ENCODE measurements around the gene QRICH2.
"Not testable (repeated sequence)": the region's sequence is repeated elsewhere in the genome, so short reads cannot be mapped to it uniquely, and the experiment has no call there.

QRICH2 gene

DNA sequence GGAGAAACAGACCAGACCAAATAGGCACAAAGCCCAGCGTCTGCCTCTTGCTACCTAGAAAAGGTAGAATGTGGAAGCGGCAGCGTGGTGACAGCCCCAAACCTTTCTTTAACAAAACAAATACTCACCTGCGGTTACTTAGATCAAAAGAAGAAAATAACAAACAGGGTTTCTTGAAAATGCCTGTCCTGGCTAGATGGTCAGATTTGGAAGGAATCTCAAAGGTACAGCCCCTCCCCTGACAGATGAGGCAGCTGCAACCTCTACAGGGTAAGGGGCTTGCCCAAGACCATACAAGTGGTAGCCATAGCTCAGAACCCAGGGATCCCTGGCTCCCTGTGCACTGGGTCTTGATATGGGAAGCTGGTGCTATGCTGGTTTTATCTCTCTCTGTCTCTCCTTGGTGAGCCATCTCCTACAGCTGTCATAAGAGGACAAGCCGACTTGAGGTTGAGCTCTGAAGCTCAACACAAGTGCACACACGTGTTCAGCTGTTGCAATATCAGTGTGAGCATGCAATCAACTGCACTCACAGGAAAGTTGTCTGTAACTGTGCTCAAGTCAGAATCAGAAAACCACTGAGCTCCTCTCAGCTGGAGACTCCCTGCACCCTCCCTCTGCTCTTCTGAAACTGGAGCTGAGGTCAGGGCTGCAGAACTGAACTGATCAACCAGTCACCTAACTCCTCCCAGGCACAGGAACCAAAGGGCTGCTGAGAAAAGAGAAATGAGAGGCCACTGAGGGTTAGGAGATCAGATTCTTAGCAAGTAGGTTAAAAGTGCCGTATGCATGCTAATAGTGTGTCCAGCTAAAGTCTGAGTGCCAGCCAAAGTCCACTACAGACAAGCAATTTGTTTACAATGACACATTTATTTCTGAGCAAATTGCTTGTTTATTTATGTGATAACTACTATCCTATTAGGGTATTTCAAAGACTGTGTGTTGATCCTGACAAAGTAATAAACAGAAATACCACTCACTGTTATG is 61.7 kb downstream of the QRICH2 start:
- no peak for DNase-seq (ENCODE audit: low read depth)

DNA sequence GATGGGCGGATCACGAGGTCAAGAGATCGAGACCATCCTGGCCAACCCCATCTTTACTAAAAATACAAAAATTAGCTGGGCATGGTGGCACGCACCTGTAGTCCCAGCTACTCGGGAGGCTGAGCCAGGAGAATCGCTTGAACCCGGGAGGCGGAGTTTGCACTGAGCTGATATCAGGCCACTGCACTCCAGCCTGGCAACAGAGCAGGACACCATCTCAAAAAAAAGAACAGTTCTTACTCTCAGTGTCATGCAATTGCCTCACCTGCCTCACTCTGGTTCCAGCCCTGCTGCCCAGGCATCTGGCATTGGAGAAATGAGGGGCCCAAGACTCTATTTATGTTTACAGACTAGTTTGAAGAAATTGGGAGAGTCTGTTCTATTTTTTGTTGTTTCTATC is 63.4 kb downstream of the QRICH2 start:
- DNase-seq (ENCODE audit: low read depth) = not testable (repeated sequence)

DNA sequence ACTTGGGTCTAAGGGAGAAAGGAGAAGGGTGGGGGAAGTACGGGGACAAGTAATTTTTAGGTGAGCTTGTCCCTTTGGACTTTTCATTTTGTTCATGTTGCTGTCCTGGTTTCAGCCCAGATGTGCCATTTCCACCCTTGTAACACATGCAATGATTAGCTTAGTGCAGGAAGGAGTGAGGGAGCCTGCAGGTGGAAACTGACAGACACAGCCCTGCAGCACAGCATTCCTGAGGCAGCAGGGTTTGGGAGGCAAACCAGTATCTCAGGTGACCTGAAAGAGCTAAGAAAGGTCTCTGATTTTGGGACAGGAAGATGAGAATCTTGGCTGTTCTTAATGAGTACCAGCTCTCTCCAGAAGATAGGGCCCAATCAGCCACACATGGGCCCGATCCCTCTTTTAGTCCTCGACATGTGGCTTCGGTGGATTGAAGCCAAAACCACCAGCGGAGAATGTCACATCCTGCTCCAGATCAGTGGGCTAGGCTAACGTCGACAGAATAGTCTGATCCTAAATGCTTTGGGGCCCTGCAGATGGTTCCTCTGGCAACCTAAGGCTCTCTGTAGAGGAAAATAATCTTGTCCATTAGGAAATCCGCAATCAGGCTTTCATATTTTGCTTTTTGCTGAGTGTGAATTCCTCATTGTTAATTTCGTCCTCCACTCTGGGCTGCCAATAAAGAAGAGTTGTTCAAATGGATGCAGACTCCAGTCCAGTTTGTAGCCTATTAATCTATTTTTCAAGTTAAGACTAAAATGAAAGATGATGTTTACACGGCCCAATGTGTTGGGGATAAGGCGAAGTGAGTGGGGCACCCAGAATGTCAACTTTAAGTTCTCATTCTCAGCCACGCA is 64.0 kb downstream of the QRICH2 start:
- peak; percentile 54 for DNase-seq (ENCODE audit: low read depth)

DNA sequence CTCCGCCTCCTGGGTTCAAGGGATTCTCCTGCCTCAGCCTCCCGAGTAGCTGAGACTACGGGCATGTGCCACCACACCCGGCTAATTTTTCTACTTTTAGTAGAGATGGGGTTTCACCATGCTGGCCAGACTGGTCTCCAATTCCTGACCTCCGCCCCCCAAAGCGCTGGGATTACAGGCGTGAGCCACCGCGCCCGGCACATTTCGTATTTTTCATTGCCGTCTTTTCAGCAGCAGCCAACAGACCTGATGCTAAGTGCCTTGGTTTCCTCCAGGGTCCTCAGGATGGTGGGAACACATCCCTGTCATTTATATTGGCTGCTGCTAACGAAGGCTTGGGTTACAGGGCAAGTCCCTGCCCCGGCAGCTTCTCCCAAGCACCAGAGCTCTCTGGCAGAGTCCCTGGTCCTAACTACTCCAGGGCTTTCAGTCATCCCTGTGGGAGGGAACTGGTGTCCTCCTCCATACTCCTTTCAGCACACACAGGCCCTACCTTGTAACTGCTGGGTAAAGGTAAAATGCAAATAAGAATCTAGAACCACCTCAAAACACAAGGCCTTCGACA is 66.3 kb downstream of the QRICH2 start:
- DNase-seq (ENCODE audit: low read depth) = no peak

DNA sequence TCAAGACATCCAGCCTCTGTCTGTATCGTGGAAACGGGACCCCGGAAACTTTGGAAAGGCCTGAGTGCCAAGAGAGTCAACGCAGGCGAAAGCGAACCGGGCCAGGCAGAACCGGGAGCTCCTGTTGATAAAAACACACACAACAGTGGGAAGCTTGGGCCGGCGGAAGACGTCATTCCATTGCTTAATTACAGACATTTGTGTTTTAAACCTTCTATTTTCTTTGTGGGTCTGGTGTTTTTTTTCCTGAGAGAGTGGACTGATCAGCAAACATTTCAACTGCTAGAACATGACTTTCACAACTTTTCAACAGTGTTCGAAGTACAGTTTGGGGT is 66.9 kb downstream of the QRICH2 start:
- DNase-seq (ENCODE audit: low read depth) = no peak

DNA sequence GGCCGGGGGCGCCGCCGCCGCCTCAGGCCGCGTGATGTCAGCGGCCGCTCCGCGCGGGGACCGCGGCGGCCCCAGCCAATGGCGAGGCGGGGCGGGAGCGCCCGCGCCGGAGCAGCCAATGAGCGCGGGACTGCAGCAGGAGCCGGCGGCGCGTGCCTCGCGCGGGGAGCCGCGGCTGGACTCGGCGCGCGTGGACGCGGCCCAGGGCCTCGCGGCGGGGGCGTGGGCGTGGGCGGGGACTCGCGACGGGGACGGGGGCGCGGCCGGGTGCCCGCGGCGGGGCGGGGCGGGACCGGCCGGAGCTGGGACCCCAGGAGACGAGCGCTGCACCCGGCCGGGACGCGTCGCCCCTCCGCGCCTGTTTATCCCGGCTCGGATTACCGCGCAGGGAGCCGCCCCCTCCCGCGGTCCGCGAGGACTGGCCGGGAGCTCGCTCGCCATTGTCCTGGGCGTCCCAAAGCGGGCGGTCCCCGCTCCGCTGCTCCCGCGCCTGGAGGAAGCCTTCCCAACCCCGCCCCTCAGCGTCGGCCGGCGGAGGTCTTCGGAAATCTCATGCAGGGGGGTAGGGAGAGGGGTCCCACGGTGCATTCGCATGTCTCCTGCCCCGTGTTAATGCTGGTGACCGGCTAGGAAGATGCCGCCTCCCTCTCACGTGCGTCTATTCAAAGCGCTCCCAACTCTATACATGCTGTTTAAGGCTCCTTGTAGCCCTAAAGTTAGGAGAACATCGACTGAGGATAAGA is 67.4 kb downstream of the QRICH2 start, which contains the start of gene RNF157:
Gene RNF157 (minus strand): TSS at position 33 of the 743 bp plus-strand sequence. CDS start 253 bp downstream, outside the sequence.
- peak; percentile 62 for DNase-seq (ENCODE audit: low read depth)

DNA sequence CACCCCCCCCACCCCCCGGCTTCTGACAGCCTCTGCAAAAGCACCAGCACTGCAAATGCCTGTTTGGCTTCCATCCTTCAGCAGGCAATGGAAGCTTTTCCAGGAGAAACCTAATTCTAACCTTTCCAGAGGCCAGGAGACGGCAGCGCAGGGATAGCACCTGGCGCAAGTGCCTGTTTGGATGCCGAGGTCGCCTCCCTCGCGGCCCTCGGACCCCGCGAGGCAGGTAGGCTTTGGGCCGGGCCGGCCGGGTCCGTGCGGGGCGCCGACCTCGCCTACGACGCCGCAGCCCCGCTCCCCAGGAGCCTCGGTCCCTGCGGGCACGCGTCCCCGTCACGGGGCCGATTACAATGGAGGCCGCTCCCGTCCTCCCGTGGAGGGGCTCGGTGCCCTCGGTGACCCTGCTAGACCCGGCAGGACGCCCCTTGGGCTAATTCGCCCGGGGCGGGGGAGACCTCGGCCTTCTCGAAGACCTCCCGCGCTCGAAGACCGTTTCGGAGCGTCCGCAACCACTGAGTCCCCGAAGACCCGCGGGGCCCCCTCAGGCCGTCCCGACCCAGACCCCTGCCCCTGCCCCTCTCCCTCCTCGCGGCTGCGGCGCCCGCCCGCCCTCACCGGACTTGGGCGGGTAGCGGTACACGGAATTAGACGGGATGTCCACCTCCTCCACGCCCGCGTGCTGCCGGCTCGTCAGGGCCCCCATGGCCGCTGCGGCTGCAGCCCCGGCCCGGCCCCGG is 68.4 kb downstream of the QRICH2 start:
- no peak for DNase-seq (ENCODE audit: low read depth)

DNA sequence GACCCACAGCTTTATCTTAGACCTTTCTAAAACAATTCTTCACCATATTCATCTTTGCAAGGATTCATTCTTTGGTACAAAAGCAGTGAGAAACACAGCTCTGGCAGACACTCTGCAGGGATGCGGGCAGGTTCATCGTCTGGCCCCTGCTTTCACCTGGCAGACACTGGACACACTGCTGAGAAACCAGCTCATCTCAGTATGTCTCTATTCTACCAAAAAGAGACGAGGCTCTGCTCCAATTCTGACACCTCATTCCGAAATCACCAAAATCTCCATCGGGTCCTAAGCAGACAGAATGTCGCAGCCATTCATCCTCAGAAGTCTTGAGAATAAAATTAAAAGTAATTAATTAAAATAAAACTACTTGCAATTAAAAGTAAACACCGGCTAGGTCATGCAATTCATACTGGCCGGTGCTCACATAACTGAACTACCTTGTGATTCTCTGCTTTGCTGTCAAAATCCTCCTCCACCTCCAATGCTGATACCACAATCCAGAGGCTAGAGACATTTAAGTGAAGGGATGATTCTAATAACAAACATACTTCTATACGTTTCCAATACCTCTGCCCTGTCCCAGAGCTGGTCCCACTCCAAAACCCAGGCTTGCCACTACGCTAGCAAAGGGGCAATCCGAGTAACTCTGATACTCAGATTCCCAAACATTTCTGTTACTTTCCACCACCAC is 69.1 kb downstream of the QRICH2 start:
- no peak for DNase-seq (ENCODE audit: low read depth)

DNA sequence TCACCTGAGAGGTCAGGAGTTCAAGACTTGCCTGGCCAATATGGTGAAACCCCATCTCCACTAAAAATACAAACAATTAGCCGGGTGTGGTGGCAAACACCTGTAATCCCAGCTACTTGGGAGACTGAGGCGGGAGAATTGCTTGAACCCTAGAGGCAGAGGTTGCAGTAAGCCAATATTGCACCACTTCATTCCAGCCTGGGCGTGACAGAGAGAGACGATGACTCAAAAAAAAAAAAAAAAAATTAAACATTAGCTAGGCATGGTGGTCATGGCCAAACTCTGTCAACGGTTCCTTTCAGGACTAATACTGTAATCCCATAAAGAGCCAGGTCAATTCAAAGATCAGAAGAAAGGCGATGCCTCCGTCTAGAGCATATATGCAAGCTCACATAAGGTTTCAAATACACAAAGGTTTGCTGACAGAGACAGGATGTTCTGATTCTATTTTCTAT is 70.2 kb downstream of the QRICH2 start:
- DNase-seq (ENCODE audit: low read depth) = no peak

DNA sequence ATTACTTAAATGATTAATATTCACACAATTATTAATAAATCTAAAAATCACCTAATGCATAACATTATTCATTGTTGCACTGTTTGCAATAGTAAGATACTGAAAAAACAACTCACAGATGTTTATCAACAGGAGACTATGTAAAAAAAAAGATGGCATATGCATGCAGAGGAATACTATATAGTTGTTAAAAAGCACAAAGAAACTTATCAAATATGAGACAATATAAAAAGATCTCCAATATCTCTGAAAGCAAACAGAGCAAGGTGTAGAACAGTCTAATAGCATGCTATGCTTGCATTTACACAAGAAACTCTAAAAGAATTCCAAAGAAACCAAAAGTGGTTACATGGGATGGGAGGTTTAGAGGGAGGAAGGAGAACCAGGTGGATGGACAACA is 71.5 kb downstream of the QRICH2 start:
- DNase-seq (ENCODE audit: low read depth) = no peak

DNA sequence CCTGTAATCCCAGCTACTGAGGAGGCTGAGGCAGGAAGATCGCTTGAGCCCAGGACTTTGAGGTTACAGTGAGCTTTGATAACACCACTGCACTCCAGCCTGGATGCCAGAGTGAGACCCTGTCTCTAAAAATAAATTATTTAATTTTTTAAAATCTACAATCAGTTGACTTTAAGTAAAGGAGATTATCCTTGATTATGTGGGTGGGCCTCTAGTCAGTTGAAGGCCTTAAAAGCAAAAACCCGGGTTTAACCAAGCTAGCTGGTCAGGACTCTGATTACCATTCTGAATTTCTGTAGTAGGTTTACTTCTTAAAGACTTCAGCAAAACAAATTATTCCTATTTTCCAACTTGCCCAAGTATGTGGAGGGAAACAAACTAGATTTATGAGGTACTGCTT is 72.2 kb downstream of the QRICH2 start:
- no peak for DNase-seq (ENCODE audit: low read depth)

DNA sequence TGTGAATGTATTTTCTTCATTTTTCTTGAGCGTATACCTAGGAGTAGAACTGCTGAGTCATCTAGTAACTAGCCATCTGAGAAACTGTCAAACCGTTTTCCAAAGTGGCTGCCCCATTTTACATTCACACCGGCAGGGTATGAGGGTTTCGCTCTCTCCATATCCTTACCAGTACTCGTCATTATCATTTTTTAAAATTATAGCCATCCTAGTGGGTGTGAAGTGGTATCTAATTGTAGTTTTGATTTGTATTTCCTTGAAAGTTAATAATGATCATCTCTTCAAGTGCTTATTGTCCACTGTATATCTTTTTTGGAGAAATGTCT is 73.8 kb downstream of the QRICH2 start:
- no peak for DNase-seq (ENCODE audit: low read depth)

DNA sequence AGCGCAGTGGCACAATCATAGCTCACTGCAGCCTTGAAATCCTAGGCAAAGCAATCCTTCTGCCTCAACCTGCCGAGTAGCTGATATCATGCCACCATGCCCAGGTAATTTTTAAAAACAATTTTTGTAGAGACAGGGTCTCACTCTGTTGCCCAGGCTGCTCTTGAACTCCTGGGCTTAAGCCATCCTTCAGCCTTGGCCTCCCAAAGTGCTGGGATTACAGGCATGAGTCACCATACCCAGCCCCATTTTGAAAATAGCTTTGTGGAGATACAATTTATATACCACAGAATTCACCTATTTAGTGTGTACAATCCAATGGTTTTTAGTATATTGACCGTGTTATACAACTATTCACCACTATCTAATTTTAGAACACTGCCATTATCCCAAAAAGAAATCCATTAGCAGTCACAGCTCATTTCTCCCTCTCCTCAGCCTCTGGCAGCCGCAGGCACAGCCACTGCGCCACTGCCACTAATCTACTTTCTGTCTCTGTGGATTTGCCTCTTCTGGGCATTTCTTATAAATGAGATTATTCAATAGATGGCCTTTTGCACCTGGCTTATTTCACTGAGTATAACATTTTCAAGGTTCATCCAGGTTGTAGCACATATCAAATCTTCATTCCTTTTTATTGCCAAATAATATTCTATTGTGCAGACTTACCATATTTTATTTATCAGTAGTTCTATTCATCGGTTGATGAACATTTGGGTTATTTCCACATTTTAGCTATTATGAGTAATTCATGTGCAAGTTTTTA is 74.3 kb downstream of the QRICH2 start:
- no peak for DNase-seq (ENCODE audit: low read depth)

DNA sequence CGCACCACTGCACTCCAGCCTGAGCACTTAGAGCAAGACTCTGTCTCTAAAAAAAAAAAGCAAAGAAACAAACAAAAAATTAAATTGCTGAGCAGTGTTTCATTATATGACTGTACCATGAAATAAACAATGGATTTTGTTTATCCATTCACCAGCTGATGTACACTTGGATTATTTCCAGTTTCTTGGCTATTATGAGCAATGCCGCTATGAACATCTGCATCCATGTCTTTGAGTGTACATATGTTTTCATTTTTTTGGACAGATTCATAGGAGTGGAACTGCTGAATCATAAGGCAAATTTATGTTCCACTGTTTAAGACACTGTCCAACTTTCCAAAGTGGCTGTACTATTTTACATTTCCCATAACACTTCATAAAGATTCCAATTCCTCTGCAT is 75.7 kb downstream of the QRICH2 start:
- peak; percentile 82 for DNase-seq (ENCODE audit: low read depth)

DNA sequence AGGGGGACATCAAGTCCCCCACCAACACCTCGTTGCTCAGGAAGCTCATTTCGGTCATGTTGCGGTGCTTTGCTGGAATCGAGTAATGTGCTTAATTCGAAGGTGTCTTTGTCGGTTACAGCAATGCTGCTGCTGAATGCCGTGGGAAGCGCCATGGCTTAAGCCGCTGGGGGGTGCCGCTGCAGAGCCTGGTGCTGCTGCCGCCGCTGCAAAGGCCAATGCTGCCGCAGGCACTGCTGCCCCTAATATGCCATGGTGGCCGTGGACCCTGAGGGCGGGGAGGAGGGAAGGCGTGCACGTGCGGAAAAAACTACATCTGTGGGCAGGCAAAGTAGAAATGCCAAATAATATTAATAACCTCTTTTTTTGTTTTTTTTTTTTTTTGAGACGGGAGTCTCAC is 81.3 kb downstream of the QRICH2 start:
- DNase-seq (ENCODE audit: low read depth) = not testable (repeated sequence)

DNA sequence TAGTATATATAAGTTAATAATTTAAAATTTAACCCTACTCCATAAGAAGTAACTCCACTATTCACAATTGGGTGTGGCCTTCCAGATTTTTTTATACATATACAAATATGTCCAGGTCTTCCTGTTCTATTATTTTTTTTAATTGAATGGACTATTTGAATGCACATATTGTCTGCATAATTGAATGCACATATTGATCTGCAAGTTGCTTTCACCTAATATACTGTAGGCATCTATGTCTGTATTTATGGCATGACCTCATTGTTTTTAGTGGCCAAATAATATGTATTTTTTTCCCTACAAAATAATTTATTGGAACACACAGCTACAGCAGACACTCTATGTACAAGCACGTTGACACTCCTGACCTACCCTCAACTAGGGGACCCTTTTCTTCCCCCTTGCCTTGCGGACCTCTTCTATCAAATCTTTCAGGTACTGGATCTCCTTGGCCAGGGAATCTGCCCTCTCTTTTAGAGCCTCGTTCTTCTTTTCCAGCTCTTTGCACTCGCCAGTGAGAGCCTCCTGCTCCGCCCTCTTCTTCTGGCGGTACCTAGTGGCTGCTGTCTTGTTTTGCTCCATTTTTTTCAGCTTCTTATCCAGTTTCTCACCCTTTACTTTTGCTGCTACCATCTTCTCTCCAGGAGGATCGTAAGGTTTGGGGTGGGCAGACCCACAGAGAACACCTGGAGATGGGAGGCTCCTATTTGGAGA is 82.5 kb downstream of the QRICH2 start:
- not testable (repeated sequence) for DNase-seq (ENCODE audit: low read depth)

All from EH (cell line).